Pancreas (tissue), 10 donors: ENCODE results near the gene ABR. TPM values are rescaled to one million over a fixed set of nuclear protein-coding genes. Genes with fewer than 3 reads are reported as not detected.
A peak's percentile ranks its signal among the peaks of the same experiment; 100 is the strongest.

Experiments used
- ATAC-seq, 4 donors: fragments of 200-7000 bp; cut with Tn5 transposase; one replicate each; pipeline versions ENCODE4 v1.8.0 to v1.9.1; 2020; ENCODE audit warnings: mild to moderate bottlenecking in 4 of 4, moderate library complexity in 4 of 4
- DNase-seq, 6 donors: peaks; one replicate each; pipeline ENCODE4 v3.0.0-alpha.2; 2020
- FAIRE-seq: peaks from 2 replicates; lab custom pipeline; 2012; peaks lifted over from hg19 to GRCh38; lab: Jason Lieb, UNC
- H3K27ac ChIP-seq, 4 donors: fragments of 200-600 bp; sonication (generic); 1 replicate in 3 of 4; 2 replicates in 1 of 4; pipeline versions ENCODE4 v1.5.0 to v1.8.0; 2020
- H3K27me3 ChIP-seq, 4 donors: fragments of 200-600 bp; one replicate each; pipeline ENCODE4 v1.8.0; 2021
- H3K36me3 ChIP-seq, 3 donors: fragments of 200-600 bp; sonication (generic) in 1 of 3; one replicate each; pipeline versions ENCODE4 v1.5.0 to v1.8.0; 2020 to 2021
- H3K4me1 ChIP-seq, 3 donors: fragments of 200-600 bp; one replicate each; pipeline ENCODE4 v1.8.0; 2021
- H3K4me3 ChIP-seq, 4 donors: fragments of 200-600 bp; sonication (generic) in 2 of 4; one replicate each; pipeline versions ENCODE4 v1.5.0 to v1.8.0; 2020 to 2021
- H3K9me3 ChIP-seq, 4 donors: fragments of 200-600 bp; one replicate each; pipeline ENCODE4 v1.8.0; 2021
- WGBS, 2 donors: extraction: QIAGEN DNeasy Blood & Tissue Kit; methylation state at CpG; one replicate each; pipeline ENCODE4 v1.1.7; 2013; 5-methylcytosine and 5-hydroxymethylcytosine counted together
- intact Hi-C, 3 donors: fragments of 100-400 bp; cut with DNase I; formaldehyde crosslinking; loops; one replicate each; pipeline versions ENCODE4 v1.11.1 to v1.14.2; 2022
- polyA plus RNA-seq, 2 donors: library from polyadenylated mRNA; stranded (reverse); fragments of 200-250 nt; gene quantifications; one replicate each; pipeline ENCODE4 v1.2.3, GENCODE V29; 2013
- total RNA-seq, 6 donors: library from RNA; stranded (reverse); fragmentation: NEBNext Ultra II Directional in 4 of 6; extraction: Animal tissue kit (Norgen Biotek cat#: 25700) in 4 of 6; gene quantifications; one replicate each; pipeline versions ENCODE4 v1.2.1 to v1.2.4, GENCODE V29; 2021 to 2023
- TF ChIP-seq, protein P1 (sequence below), 4 donors: fragments of 200-600 bp; sonication (generic) in 3 of 4; IDR thresholded peaks; one replicate each; pipeline versions ENCODE4 v1.5.0 to v1.8.0; 2021; ENCODE audit warnings: antibody characterized with exemption in 4 of 4
- donor health status: healthy with polysubstance abuse.
- donor health status: DM: no; HTN: no; CAD: no; lungs with moderate emphysema.
- donor health status: DM: no; HTN: no; CAD: no.
- donor health status: control.
- donor health status: control.
- donor health status: Bipolar disorder and iron deficiency.
- donor health status: DM: yes; HTN: yes; CAD: no.
- donor health status: DM: no; HTN: no; CAD: no.
- donor health status: DM: no; HTN: no; CAD: no.
- donor health status: DM: yes; HTN: yes; CAD: no.

The ABR gene
- total RNA-seq (10 to 100 TPM; 15.4 to 57.4 (median 22.5) TPM), polyA plus RNA-seq (10 to 100 TPM; 39.2 to 65.7 TPM)

DNA sequence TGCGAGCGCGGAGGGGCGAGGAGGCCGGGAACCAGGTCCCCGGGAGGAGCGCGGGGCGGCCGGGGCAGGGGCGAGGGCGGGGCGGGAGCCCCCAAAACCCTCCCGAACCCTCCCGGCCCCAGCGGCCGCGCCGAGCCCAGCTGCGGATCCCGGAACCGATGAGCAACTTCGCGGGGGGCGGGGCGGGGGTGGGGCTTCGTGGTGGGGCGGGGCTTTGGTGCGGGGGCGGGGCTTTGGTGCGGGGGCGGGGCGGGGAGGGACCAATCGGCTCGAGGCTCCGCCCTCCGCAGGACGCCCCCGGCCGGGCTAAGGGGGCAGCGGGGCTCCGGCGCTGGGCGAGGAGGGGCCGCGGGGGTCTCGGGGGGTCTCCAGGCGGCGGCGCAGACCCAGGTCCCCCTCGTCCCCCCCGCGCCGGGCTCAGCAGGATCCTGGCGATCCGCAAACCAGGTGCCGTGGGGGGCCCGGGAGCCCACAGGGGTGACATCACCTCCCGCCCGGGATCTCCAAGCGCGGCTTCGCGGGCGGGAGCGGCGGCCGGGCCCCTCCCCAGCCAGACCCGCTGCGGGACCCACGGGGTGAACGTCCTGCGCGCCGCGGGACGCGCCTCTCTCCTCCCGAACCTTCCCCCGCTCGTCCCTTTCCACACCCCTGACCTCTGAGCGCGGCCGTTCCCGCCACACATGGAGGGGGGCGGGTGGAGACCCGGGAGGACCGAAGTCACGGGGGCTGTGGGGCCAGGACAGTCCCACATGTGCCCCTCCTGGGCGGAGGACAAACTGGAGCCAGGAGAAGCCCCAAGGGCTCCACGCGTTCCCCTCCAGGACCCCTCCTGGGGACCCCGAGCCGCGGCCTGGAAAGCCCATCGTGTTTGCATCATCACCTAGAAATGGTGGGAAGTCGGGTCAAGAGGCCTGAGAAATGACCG, at the start of gene ABR:
ABR (minus strand) TSS at position 164 of the 925 bp plus-strand sequence. CDS start 254 bp downstream, outside the sequence.
- H3K4me3 ChIP-seq: peak within 1 kb of the TSS; percentile 25 to 65 (median 50)
- no peak within 1 kb of the TSS for H3K27ac ChIP-seq
- no peak for FAIRE-seq
- no peaks in the 10 kb centered on the region for H3K9me3 ChIP-seq
- DNase-seq: peak in 5 of 6 donors; percentile 28 to 84 (median 74)
- peaks cover 0 to 4% (median 0%) of the 10 kb centered on the region in 3 donors for H3K4me1 ChIP-seq
- TF ChIP-seq, protein P1, sequence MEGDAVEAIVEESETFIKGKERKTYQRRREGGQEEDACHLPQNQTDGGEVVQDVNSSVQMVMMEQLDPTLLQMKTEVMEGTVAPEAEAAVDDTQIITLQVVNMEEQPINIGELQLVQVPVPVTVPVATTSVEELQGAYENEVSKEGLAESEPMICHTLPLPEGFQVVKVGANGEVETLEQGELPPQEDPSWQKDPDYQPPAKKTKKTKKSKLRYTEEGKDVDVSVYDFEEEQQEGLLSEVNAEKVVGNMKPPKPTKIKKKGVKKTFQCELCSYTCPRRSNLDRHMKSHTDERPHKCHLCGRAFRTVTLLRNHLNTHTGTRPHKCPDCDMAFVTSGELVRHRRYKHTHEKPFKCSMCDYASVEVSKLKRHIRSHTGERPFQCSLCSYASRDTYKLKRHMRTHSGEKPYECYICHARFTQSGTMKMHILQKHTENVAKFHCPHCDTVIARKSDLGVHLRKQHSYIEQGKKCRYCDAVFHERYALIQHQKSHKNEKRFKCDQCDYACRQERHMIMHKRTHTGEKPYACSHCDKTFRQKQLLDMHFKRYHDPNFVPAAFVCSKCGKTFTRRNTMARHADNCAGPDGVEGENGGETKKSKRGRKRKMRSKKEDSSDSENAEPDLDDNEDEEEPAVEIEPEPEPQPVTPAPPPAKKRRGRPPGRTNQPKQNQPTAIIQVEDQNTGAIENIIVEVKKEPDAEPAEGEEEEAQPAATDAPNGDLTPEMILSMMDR (IDR thresholded peaks at IDR 0.05): no peak
- intact Hi-C loops: loop anchor here in 1 of 3 donors (5.0 kb wide), 1 partner anchor 53 kb away; no protein-coding TSS in a partner anchor
- no peaks in the 10 kb centered on the region for H3K27me3 ChIP-seq
- H3K36me3 ChIP-seq: no peaks in the 10 kb centered on the region
- WGBS, 2 donors: 6 to 12% methylated on average over 39 to 92 of the region's 98 CpGs
- ATAC-seq: peak; percentile 54 to 79 (median 72)

DNA sequence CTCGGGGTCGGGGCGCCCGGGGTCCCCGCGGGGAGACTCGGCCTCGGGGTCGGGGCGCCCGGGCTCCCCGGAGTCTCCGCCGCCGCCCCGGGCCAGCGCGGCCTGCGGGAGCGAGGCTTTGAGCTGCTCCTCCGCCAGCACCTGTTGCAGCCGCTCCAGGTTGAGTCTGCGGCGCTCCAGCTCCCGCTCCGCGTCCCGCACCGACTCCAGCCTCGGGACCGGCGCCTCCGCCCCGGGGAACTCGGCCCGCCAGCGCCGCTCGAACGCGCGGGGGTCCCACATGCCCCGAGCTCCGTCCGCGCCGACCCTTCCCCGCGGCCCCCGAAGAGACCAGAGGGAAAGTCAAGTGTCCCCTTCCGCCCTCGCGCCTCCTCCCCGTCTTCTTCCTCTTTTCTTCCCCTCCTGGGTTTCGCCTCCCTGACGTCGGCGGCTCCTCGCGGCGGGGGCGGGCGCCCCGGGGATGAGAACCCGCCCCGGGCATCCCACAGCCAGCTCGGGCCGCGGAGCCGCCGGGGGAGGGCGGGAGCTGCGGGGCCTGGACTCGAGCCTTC, 49.6 kb upstream of the ABR start:
- H3K4me1 ChIP-seq: peaks cover 0 to 3% (median 0%) of the 10 kb centered on the region in 3 donors
- peak overlapping the region; percentile 33 to 61 (median 39) for H3K4me3 ChIP-seq
- peak overlapping the region in 2 of 4 donors; percentile 41 to 60 for H3K27ac ChIP-seq
- intact Hi-C loops: no loop called here
- H3K9me3 ChIP-seq: no peaks in the 10 kb centered on the region
- H3K27me3 ChIP-seq: peaks cover 0 to 10% (median 2%) of the 10 kb centered on the region in 4 donors
- no peaks in the 10 kb centered on the region for H3K36me3 ChIP-seq
- peak in 3 of 6 donors; percentile 57 to 73 (median 71) for DNase-seq
- 1% methylated on average over 49 to 74 of the region's 74 CpGs for WGBS, 2 donors
- TF ChIP-seq, protein P1 (IDR thresholded peaks at IDR 0.05): no peak
- no peak for FAIRE-seq
- peak; percentile 53 to 74 (median 64) for ATAC-seq

DNA sequence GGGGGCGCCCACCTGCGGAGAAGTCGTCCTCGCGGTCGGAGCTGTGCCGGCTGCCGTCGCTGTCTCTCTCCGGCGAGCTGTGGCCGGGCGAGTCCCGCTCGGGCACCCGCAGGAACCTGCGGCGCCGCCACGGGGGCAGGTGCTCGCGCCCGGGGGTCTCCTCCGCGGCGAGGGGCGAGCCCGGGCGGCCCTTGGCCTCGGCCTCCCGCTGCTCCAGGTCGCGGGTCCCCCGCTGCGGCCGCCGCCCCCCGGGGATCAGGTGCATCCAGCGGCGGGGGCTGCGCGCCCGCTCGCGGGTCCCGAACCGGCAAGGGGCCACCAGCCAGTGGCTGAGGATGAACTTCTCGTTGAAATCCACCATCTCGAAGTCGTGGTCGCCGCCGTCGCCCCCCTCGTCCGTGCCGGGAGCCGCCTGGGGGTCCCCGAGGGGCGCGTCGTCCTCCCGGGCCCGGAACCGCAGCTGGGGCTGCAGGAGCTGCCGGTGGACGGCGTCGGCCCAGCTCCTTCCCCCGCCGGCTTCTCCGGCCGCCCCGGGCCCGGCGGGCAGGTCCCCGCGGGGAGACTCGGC, 49.1 kb upstream of the ABR start:
- H3K9me3 ChIP-seq: no peaks in the 10 kb centered on the region
- peak overlapping the region in 1 of 4 donors; percentile 60 for H3K27ac ChIP-seq
- DNase-seq (peak in 2 of 6 donors; percentile 58 to 60), FAIRE-seq (no peak), ATAC-seq (peak in 3 of 4 donors; percentile 12 to 35 (median 33))
- 2 to 3% methylated on average over 33 to 79 of the region's 79 CpGs for WGBS, 2 donors
- H3K27me3 ChIP-seq: peaks cover 0 to 10% (median 2%) of the 10 kb centered on the region in 4 donors
- intact Hi-C loops: no loop called here
- no peaks in the 10 kb centered on the region for H3K36me3 ChIP-seq
- TF ChIP-seq, protein P1 (IDR thresholded peaks at IDR 0.05): no peak
- H3K4me3 ChIP-seq: peak overlapping the region; percentile 33 to 61 (median 39)
- H3K4me1 ChIP-seq: peaks cover 0 to 3% (median 0%) of the 10 kb centered on the region in 3 donors

DNA sequence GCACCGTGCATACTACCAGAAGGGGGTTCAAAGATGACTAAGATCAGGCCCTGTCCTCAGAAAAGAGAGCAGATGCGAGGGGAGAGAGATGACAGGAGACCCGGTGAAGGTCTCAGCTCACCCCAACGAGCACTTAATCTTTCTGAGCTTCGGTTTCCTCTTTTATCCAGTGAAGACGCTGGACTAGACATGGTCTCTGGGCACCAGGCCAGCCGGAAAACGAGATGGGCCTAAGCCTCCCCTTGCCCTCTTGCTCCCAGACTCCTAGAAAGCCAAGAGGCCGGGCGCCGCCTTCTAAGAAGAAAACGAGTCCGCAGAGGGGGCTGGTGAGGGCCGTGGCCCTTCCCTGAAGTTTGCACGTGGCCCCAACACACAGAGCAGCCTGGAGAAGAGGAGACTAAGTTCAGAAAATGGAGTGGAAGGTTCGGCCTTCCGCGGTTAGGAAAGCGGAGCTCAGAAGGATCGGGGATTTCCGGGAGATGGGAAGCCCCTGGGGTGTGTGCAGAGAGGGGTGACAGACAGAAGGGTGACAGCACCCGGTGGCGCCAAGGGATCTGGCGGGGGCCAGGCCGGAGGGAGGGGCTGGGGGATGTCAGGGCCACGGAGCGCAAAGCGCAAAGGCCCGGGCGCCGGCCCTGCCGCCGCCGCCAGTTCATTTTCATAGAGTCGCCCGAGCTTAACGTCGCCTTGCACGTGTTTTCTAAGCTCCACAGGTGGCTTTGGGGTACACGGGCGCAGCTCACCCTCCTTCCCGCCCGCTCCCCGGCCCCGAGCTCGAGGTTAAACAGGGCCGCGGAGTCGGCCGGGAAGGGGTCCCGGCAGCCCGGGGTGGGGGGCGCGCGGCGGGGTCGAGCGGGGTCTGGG, 48.4 kb upstream of the ABR start:
- Histone ChIP-seq H3K27ac (peak overlapping the region in 1 of 4 donors; percentile 2), H3K36me3 (no peaks in the 10 kb centered on the region), H3K27me3 (peaks cover 0 to 10% (median 2%) of the 10 kb centered on the region in 4 donors), H3K9me3 (no peaks in the 10 kb centered on the region), H3K4me1 (peaks cover 0 to 3% (median 0%) of the 10 kb centered on the region in 3 donors), H3K4me3 (peak overlapping the region; percentile 20 to 61 (median 39))
- ATAC-seq (peak; percentile 18 to 24 (median 23)), DNase-seq (peak in 2 of 6 donors; percentile 39 to 65), FAIRE-seq (no peak)
- TF ChIP-seq, protein P1 (IDR thresholded peaks at IDR 0.05): no peak
- intact Hi-C loops: no loop called here
- WGBS, 2 donors: 20 to 29% methylated on average over 46 to 58 of the region's 58 CpGs
